Endothelial cell of umbilical vein (primary cell): ENCODE measurements around the gene ICAM1.

Experiments used
- CTCF ChIP-seq, 2 donors: IDR thresholded peaks; 1 replicate in 1 of 2; 2 replicates in 1 of 2; pipeline ENCODE4 v1.5.1; 2011; ENCODE audit warnings: low read length in 2 of 2, mild to moderate bottlenecking in 2 of 2, moderate library complexity in 2 of 2, control low read depth in 1 of 2, inconsistent platforms in 1 of 2, low read depth in 1 of 2; ENCODE audit not compliant: insufficient read depth in 1 of 2; ENCODE audit errors: extremely low read depth in 1 of 2
- POLR2AphosphoS5 ChIP-seq: IDR thresholded peaks from 2 replicates; pipeline ENCODE4 v1.6.1; 2012; ENCODE audit warnings: low read depth, mild to moderate bottlenecking, control low read depth, low read length, moderate library complexity; ENCODE audit not compliant: insufficient read depth

- TF ChIP-seq POLR2AphosphoS5 = no peak
- TF ChIP-seq CTCF (IDR thresholded peaks at IDR 0.05; ENCODE audit: extremely low read depth in 1 of 2, insufficient read depth in 1 of 2, low read depth in 1 of 2, low read length in 2 of 2) = no peak
Observed at GRCh38 chr19:10283301-10284064, 12.6 kb downstream of the ICAM1 start.
